ENCODE measurements around the gene GPD2. TPM values are rescaled to one million over a fixed set of nuclear protein-coding genes. Genes with fewer than 3 reads are reported as not detected.
A peak's percentile ranks its signal among the peaks of the same experiment; 100 is the strongest.

The GPD2 gene
- total and polyA plus RNA-seq, 2 of the 4 experiments (the other 2 are of a cell fraction), result 20.4 to 100 TPM

DNA sequence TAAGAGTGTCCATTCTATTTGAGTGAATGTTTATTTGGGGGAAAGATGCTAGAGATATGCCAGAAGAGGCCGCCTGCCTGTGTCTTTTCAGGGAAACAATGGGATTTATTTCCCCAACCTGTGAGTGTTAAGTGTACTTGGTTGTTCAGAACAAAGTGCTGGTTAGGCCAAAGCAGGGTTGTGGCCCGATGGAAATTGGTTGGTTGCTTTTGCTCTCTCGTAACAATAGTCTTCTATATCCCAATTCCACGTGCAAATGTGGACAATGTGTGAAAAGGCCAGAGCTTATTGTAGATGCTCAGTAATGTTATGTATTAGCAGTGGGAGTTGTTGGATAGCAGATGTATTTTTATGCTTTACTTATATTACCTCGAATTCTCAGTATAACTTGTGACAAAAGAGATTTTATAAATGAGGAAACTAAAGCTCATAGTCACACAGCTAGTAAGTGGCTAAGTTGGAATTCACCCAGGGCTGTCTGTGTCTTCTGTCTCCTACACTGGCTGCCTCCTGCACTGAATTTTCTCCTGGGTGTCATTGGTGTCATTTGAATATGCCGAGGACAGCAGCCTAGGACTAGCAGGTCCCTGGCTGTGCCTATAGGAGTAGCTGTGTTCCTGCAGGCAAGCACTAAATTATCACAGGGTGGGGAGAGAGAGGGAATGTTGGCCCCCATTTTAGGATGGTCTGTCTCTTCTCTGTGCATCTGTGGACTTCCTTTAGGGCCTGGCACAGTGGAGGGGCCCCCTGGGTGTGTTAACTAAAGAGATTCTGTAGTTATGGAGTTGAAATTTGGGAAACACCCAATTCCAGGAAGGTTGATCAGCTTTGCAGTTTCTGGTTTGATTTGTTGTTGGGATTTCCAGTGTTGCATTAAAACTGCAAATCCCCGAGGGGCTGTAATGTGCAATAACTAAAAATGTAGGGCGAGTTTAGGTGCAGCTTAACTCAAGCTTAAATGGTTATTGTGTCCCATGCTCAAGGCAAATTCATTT is 21.6 kb downstream of the GPD2 start:
- Histone ChIP-seq H3K23ac (ENCODE audit: low read depth, low read length) (no peak overlapping the region), H3K9me1 (ENCODE audit: insufficient read depth, low read length) (peaks cover 4% of the 10 kb centered on the region), H2BK5ac (ENCODE audit: low read depth, low read length, poor library complexity, severe bottlenecking) (no peak overlapping the region), H3K4me3 (ENCODE audit: insufficient read depth, low read depth, low read length) (no peak overlapping the region), H3K4ac (ENCODE audit: low read depth, low read length) (no peak overlapping the region), H2AK5ac (ENCODE audit: low read depth, low read length) (0 out of 2 replicates have a peak overlapping the region, but pooled peaks have one; percentile 13), H4K8ac (ENCODE audit: low read depth in 2 of 2, low read length in 2 of 2) (no peak overlapping the region), H3K4me1 (ENCODE audit: control insufficient read depth, insufficient read depth, low read length) (peaks cover 7% of the 10 kb centered on the region), H3K27ac (ENCODE audit: insufficient read depth, low read length) (no peak overlapping the region), H2AK9ac (replicated peaks; ENCODE audit: low read depth, low read length, poor library complexity) (no peak overlapping the region), H2BK120ac (ENCODE audit: low read depth, low read length) (no peak overlapping the region), H2AFZ (replicated peaks; ENCODE audit: low read length, poor library complexity) (no peak overlapping the region), H3K27me3 (ENCODE audit: control insufficient read depth, insufficient read depth, low read length) (no peaks in the 10 kb centered on the region), H2BK15ac (ENCODE audit: low read depth, low read length) (no peak overlapping the region), H3K9me3 (ENCODE audit: control insufficient read depth, insufficient read depth, low read length) (no peaks in the 10 kb centered on the region), H3K56ac (ENCODE audit: extremely low read depth, insufficient read depth, low read length) (no peak overlapping the region), H3K4me2 (ENCODE audit: low read depth, low read length) (no peak overlapping the region), H4K20me1 (ENCODE audit: insufficient read depth, low read length) (no peaks in the 10 kb centered on the region), H3K79me1 (ENCODE audit: low read depth in 1 of 2, low read length in 2 of 2) (peaks cover 48 to 61% of the 10 kb centered on the region in 2 experiments), H3K9ac (ENCODE audit: low read depth, low read length) (no peak overlapping the region), H2BK20ac (ENCODE audit: low read depth, low read length) (no peak overlapping the region), H4K91ac (ENCODE audit: insufficient read depth, low read depth, low read length) (no peak overlapping the region), H3K14ac (replicated peaks; ENCODE audit: low read depth, low read length) (0 out of 2 replicates have a peak overlapping the region, but pooled peaks have one; percentile 24), H3K18ac (ENCODE audit: low read depth, low read length) (no peak overlapping the region; the same call in 1 of the 2 replicates), H4K5ac (ENCODE audit: low read depth, low read length) (no peak overlapping the region), H3K36me3 (ENCODE audit: control insufficient read depth, insufficient read depth, low read length) (no peaks in the 10 kb centered on the region)
- in situ Hi-C loops (cut with MboI; ENCODE audit: low sequenced_read_pairs) (no loop called here), dilution Hi-C loops (cut with HindIII; ENCODE audit: low sequenced_read_pairs, unreplicated experiment) (no loop called here), intact Hi-C loops (cut with micrococcal nuclease) (no loop called here)
- no peak for TF ChIP-seq BHLHE40 (IDR thresholded peaks at IDR 0.05; ENCODE audit: low read depth, low read length)
- no peak for TF ChIP-seq NFE2L2 (IDR thresholded peaks at IDR 0.05; ENCODE audit: low read depth, low read length)
- no peak for DNase-seq
- POLR2A ChIA-PET (ENCODE audit: unreplicated experiment), result no interaction called here
- CTCF ChIA-PET, result no interaction called here
- no TSS peak for BruUV-seq (replicated peaks)
- no peak for ATAC-seq (ENCODE audit: low read depth)
- 100% methylated on average over 3 of the region's 8 CpGs; no CpG with 5 or more reads in 1 of the 2 experiments for WGBS, 2 experiments (ENCODE audit: extremely low coverage in 2 of 2, insufficient read length in 1 of 2)

Data from IMR-90 (cell line).